GM12878 (cell line): ENCODE measurements around the gene HOXD3. TPM values are rescaled to one million over a fixed set of nuclear protein-coding genes. Genes with fewer than 3 reads are reported as not detected.

ENCODE experiments used
- EGR1 ChIP-seq, 2 experiments: IDR thresholded peaks; 1 replicate in 1 of 2; 2 replicates in 1 of 2; pipeline ENCODE4 v1.6.1; 2011 to 2012; ENCODE audit warnings: low read depth in 2 of 2, low read length in 2 of 2, borderline replicate concordance in 1 of 2, mild to moderate bottlenecking in 1 of 2, moderate library complexity in 1 of 2
- IKZF1 ChIP-seq: fragments of 450-650 bp; conservative IDR thresholded peaks from 2 replicates; pipeline ENCODE4 v1.6.1; 2017; ENCODE audit warnings: antibody characterized with exemption, mild to moderate bottlenecking
- KLF5 ChIP-seq: fragments of 450-650 bp; IDR thresholded peaks from 2 replicates; pipeline ENCODE4 v1.6.1; 2014; ENCODE audit warnings: mild to moderate bottlenecking; ENCODE audit not compliant: partially characterized antibody
- MYC ChIP-seq: IDR thresholded peaks from 2 replicates; pipeline ENCODE4 v1.6.1; 2011; ENCODE audit warnings: mild to moderate bottlenecking, low read length, moderate library complexity, inconsistent platforms; ENCODE audit not compliant: insufficient read depth, insufficient replicate concordance, insufficient read length, severe bottlenecking
- RAD21 ChIP-seq: IDR thresholded peaks from 2 replicates; pipeline ENCODE4 v1.6.1; 2011; ENCODE audit warnings: mild to moderate bottlenecking, low read depth, low read length, moderate library complexity; ENCODE audit not compliant: insufficient read depth
- RUNX3 ChIP-seq: IDR thresholded peaks from 2 replicates; pipeline ENCODE4 v1.6.1; 2012; ENCODE audit warnings: low read length, inconsistent platforms
- SMARCA5 ChIP-seq: fragments of 450-650 bp; IDR thresholded peaks from 2 replicates; pipeline ENCODE4 v1.6.1; 2017; ENCODE audit warnings: mild to moderate bottlenecking
- SP1 ChIP-seq: IDR thresholded peaks from one replicate; pipeline ENCODE4 v1.6.1; 2011; ENCODE audit warnings: low read depth, low read length
- STAT1 ChIP-seq: fragments of 450-650 bp; conservative IDR thresholded peaks from 2 replicates; pipeline ENCODE4 v1.6.1; 2014; ENCODE audit warnings: antibody characterized with exemption, mild to moderate bottlenecking
- ZBED1 ChIP-seq: IDR thresholded peaks from 2 replicates; pipeline ENCODE4 v1.6.1; 2016; ENCODE audit warnings: borderline replicate concordance
- ZNF217 ChIP-seq: fragments of 450-650 bp; IDR thresholded peaks from 2 replicates; pipeline ENCODE4 v1.6.1; 2017; ENCODE audit warnings: antibody characterized with exemption, mild to moderate bottlenecking
- ZNF274 ChIP-seq: IDR thresholded peaks from one replicate; pipeline ENCODE4 v1.8.0; 2011; ENCODE audit not compliant: insufficient read length, insufficient read depth
- polyA plus RNA-seq, 11 experiments: library from polyadenylated mRNA; depleted of rRNA in 4 of 11; unstranded in 6 of 11; stranded (reverse) in 5 of 11; fragments of >200 nt; fragmentation: Nextera tagmentation in 4 of 11; fragmentation: Illumina TruSeq in 1 of 11; extraction: Ambion mirVana in 4 of 11; extraction: Trizol in 1 of 11; gene quantifications; 1 replicate in 1 of 11; 2 replicates in 10 of 11; pipeline versions ENCODE4 v1.2.1 to v1.2.3, GENCODE V29; 2011 to 2016; ENCODE audit warnings: inconsistent platforms in 2 of 11, missing spikeins in 2 of 11, low read depth in 1 of 11
- total RNA-seq, 4 experiments: library from RNA; depleted of rRNA in 3 of 4; stranded (reverse); fragments of >200 nt in 3 of 4; fragmentation: Illumina TruSeq in 1 of 4; extraction: Trizol in 1 of 4; gene quantifications; 2 replicates each; pipeline versions ENCODE4 v1.2.1 to v1.2.3, GENCODE V29; 2013 to 2021
- TF ChIP-seq, protein P1 (sequence below): fragments of 450-650 bp; IDR thresholded peaks from 2 replicates; pipeline ENCODE4 v1.6.1; 2016; ENCODE audit warnings: mild to moderate bottlenecking, moderate library complexity, borderline replicate concordance
- TF ChIP-seq, protein P2 (sequence below): IDR thresholded peaks from 2 replicates; pipeline ENCODE4 v1.6.1; 2011; ENCODE audit warnings: low read depth, low read length, improper control_type of control experiment, borderline replicate concordance
- TF ChIP-seq, protein P3 (sequence below): fragments of 450-650 bp; IDR thresholded peaks from 2 replicates; pipeline ENCODE4 v1.6.1; 2016; ENCODE audit warnings: mild to moderate bottlenecking
- TF ChIP-seq, protein P4 (sequence below): fragments of 450-650 bp; IDR thresholded peaks from 2 replicates; pipeline ENCODE4 v1.6.1; 2017; ENCODE audit warnings: borderline replicate concordance
- TF ChIP-seq, protein P5 (sequence below): fragments of 450-650 bp; conservative IDR thresholded peaks from 2 replicates; pipeline ENCODE4 v1.6.1; 2017; ENCODE audit warnings: mild to moderate bottlenecking, moderate library complexity
- TF ChIP-seq, protein P6 (sequence below): IDR thresholded peaks from 2 replicates; pipeline ENCODE4 v1.6.1; 2012; ENCODE audit warnings: low read length, inconsistent platforms

Gene HOXD3
- total and polyA plus RNA-seq, 10 of the 15 experiments (the other 5 are each of a cell fraction or from before 2014, with no cell fraction given) = not detected

DNA sequence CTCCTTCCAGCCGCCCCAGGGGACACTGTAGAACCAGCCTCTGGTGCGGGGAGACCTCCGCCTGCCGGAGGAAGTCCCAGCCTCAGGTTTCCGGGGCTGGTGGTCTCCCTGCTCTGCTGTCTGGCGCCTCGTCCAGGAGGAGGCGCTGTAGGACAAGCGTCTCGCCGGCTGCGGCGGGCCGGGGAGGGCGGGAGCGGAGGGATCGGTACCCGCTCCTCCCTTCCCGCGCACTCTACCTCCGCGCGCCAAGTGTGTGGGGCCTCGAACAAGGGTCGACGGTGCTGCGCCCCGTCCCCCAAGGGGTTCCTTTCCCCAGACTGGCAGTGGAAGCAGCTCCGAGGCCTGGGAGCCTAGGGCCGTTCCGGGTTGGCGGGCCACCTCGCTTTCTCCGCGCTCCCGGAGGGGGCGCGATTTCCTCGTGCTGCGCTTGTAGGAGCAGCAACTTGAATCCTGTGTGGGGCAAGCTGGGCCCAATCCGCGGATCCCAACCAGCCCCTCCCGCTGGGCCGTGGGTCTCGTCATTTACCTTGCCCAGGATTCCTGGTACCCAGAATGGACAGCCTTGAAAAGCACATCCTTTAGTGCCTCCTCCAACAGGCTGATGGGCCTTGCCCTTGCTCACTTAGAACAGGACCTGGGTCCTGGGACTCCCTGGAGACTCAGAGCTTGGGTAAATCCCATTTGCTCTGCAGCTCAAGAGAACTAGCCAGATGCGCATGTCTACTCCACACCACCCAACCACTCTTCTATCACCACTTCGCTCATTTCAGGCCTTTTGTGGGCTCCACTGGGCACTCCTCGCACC, 16.4 kb upstream of the HOXD3 start (continued):
- TF ChIP-seq, protein P1, sequence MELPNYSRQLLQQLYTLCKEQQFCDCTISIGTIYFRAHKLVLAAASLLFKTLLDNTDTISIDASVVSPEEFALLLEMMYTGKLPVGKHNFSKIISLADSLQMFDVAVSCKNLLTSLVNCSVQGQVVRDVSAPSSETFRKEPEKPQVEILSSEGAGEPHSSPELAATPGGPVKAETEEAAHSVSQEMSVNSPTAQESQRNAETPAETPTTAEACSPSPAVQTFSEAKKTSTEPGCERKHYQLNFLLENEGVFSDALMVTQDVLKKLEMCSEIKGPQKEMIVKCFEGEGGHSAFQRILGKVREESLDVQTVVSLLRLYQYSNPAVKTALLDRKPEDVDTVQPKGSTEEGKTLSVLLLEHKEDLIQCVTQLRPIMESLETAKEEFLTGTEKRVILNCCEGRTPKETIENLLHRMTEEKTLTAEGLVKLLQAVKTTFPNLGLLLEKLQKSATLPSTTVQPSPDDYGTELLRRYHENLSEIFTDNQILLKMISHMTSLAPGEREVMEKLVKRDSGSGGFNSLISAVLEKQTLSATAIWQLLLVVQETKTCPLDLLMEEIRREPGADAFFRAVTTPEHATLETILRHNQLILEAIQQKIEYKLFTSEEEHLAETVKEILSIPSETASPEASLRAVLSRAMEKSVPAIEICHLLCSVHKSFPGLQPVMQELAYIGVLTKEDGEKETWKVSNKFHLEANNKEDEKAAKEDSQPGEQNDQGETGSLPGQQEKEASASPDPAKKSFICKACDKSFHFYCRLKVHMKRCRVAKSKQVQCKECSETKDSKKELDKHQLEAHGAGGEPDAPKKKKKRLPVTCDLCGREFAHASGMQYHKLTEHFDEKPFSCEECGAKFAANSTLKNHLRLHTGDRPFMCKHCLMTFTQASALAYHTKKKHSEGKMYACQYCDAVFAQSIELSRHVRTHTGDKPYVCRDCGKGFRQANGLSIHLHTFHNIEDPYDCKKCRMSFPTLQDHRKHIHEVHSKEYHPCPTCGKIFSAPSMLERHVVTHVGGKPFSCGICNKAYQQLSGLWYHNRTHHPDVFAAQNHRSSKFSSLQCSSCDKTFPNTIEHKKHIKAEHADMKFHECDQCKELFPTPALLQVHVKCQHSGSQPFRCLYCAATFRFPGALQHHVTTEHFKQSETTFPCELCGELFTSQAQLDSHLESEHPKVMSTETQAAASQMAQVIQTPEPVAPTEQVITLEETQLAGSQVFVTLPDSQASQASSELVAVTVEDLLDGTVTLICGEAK = no peak
- peak; percentile 57 for TF ChIP-seq RUNX3
- no peak for TF ChIP-seq ZNF274
- TF ChIP-seq, protein P2, sequence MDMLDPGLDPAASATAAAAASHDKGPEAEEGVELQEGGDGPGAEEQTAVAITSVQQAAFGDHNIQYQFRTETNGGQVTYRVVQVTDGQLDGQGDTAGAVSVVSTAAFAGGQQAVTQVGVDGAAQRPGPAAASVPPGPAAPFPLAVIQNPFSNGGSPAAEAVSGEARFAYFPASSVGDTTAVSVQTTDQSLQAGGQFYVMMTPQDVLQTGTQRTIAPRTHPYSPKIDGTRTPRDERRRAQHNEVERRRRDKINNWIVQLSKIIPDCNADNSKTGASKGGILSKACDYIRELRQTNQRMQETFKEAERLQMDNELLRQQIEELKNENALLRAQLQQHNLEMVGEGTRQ = no peak
- TF ChIP-seq, protein P3, sequence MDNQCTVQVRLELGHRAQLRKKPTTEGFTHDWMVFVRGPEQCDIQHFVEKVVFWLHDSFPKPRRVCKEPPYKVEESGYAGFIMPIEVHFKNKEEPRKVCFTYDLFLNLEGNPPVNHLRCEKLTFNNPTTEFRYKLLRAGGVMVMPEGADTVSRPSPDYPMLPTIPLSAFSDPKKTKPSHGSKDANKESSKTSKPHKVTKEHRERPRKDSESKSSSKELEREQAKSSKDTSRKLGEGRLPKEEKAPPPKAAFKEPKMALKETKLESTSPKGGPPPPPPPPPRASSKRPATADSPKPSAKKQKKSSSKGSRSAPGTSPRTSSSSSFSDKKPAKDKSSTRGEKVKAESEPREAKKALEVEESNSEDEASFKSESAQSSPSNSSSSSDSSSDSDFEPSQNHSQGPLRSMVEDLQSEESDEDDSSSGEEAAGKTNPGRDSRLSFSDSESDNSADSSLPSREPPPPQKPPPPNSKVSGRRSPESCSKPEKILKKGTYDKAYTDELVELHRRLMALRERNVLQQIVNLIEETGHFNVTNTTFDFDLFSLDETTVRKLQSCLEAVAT = no peak
- TF ChIP-seq, protein P4, sequence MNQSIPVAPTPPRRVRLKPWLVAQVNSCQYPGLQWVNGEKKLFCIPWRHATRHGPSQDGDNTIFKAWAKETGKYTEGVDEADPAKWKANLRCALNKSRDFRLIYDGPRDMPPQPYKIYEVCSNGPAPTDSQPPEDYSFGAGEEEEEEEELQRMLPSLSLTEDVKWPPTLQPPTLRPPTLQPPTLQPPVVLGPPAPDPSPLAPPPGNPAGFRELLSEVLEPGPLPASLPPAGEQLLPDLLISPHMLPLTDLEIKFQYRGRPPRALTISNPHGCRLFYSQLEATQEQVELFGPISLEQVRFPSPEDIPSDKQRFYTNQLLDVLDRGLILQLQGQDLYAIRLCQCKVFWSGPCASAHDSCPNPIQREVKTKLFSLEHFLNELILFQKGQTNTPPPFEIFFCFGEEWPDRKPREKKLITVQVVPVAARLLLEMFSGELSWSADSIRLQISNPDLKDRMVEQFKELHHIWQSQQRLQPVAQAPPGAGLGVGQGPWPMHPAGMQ = no peak
- TF ChIP-seq RAD21 = peak; percentile 95
- TF ChIP-seq, protein P5, sequence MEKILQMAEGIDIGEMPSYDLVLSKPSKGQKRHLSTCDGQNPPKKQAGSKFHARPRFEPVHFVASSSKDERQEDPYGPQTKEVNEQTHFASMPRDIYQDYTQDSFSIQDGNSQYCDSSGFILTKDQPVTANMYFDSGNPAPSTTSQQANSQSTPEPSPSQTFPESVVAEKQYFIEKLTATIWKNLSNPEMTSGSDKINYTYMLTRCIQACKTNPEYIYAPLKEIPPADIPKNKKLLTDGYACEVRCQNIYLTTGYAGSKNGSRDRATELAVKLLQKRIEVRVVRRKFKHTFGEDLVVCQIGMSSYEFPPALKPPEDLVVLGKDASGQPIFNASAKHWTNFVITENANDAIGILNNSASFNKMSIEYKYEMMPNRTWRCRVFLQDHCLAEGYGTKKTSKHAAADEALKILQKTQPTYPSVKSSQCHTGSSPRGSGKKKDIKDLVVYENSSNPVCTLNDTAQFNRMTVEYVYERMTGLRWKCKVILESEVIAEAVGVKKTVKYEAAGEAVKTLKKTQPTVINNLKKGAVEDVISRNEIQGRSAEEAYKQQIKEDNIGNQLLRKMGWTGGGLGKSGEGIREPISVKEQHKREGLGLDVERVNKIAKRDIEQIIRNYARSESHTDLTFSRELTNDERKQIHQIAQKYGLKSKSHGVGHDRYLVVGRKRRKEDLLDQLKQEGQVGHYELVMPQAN = 0 out of 2 replicates have a peak, but pooled peaks have one; percentile 42
- TF ChIP-seq IKZF1 = peak; percentile 76
- 0 out of 2 replicates have a peak, but pooled peaks have one; percentile 48 for TF ChIP-seq ZNF217
- TF ChIP-seq, protein P6, sequence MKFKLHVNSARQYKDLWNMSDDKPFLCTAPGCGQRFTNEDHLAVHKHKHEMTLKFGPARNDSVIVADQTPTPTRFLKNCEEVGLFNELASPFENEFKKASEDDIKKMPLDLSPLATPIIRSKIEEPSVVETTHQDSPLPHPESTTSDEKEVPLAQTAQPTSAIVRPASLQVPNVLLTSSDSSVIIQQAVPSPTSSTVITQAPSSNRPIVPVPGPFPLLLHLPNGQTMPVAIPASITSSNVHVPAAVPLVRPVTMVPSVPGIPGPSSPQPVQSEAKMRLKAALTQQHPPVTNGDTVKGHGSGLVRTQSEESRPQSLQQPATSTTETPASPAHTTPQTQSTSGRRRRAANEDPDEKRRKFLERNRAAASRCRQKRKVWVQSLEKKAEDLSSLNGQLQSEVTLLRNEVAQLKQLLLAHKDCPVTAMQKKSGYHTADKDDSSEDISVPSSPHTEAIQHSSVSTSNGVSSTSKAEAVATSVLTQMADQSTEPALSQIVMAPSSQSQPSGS = no peak
- TF ChIP-seq KLF5 = no peak
- no peak for TF ChIP-seq EGR1 (IDR thresholded peaks at IDR 0.05; ENCODE audit: borderline replicate concordance in 1 of 2, low read depth in 2 of 2, low read length in 2 of 2)
- TF ChIP-seq SMARCA5 = peak; percentile 89
- TF ChIP-seq SP1 = no peak
- TF ChIP-seq MYC = no peak
- no peak for TF ChIP-seq ZBED1
- 0 out of 2 replicates have a peak, but pooled peaks have one; percentile 51 for TF ChIP-seq STAT1
